IMR-90 (cell line): ENCODE results near the gene ZDHHC14. TPM values are rescaled to one million over a fixed set of nuclear protein-coding genes. Genes with fewer than 3 reads are reported as not detected.
A peak's percentile ranks its signal among the peaks of the same experiment; 100 is the strongest.

Experiments used
- ATAC-seq: fragments of 200-7000 bp; cut with Tn5 transposase; 2 replicates; pipeline ENCODE4 v1.9.1; 2020; ENCODE audit warnings: low read depth, mild to moderate bottlenecking, moderate library complexity
- BruUV-seq: library from RNA; stranded (reverse); fragments of 400-500 nt; replicated peaks from 2 replicates; lab custom pipeline; 2021; lab: Mats Ljungman, UMichigan
- CTCF ChIA-PET: fragments of 300-600 bp; formaldehyde crosslinking; extraction: SDS; loops from one replicate; lab custom pipeline; 2021; ENCODE audit warnings: antibody characterized with exemption; lab: Yijun Ruan, JAX
- POLR2A ChIA-PET: fragments of 300-600 bp; sonication (Branson Sonifier 250); formaldehyde crosslinking; loops from one replicate; lab custom pipeline; 2022; ENCODE audit warnings: antibody characterized with exemption; ENCODE audit not compliant: unreplicated experiment; lab: Charles Lee
- DNase-seq: peaks from one replicate; pipeline ENCODE4 v3.0.0; 2013
- H2AFZ ChIP-seq: replicated peaks from 2 replicates; pipeline ENCODE3; 2013; ENCODE audit warnings: low read length, mild to moderate bottlenecking; ENCODE audit not compliant: poor library complexity
- H2AK5ac ChIP-seq: 2 replicates; pipeline ENCODE4 v1.6.1; 2013; ENCODE audit warnings: low read depth, low read length, inconsistent platforms
- H2AK9ac ChIP-seq: replicated peaks from 2 replicates; pipeline ENCODE3; 2013; ENCODE audit warnings: mild to moderate bottlenecking, low read depth, low read length, moderate library complexity; ENCODE audit not compliant: poor library complexity
- H2BK120ac ChIP-seq: 2 replicates; pipeline ENCODE4 v1.6.1; 2013; ENCODE audit warnings: low read depth, low read length, inconsistent platforms
- H2BK15ac ChIP-seq: 3 replicates; pipeline ENCODE4 v1.6.1; 2013; ENCODE audit warnings: low read depth, low read length, inconsistent platforms
- H2BK20ac ChIP-seq: 2 replicates; pipeline ENCODE4 v1.6.1; 2013; ENCODE audit warnings: low read depth, mild to moderate bottlenecking, inconsistent platforms, low read length, moderate library complexity
- H2BK5ac ChIP-seq: 2 replicates; pipeline ENCODE4 v1.6.1; 2013; ENCODE audit warnings: mild to moderate bottlenecking, low read depth, low read length, inconsistent platforms; ENCODE audit not compliant: poor library complexity, severe bottlenecking
- H3K14ac ChIP-seq: replicated peaks from 2 replicates; pipeline ENCODE4 v1.6.1; 2013; ENCODE audit warnings: low read depth, low read length, inconsistent platforms
- H3K18ac ChIP-seq: 2 replicates; pipeline ENCODE4 v1.6.1; 2013; ENCODE audit warnings: low read depth, low read length, control low read depth
- H3K23ac ChIP-seq: 2 replicates; pipeline ENCODE4 v1.6.1; 2013; ENCODE audit warnings: low read depth, low read length, inconsistent platforms
- H3K27ac ChIP-seq: 2 replicates; pipeline ENCODE4 v1.5.1; 2013; ENCODE audit warnings: mild to moderate bottlenecking, control low read depth, low read length; ENCODE audit not compliant: insufficient read depth
- H3K27me3 ChIP-seq: 2 replicates; pipeline ENCODE4 v1.6.1; 2013; ENCODE audit warnings: low read length; ENCODE audit not compliant: control insufficient read depth, insufficient read depth
- H3K36me3 ChIP-seq: 2 replicates; pipeline ENCODE4 v1.6.1; 2013; ENCODE audit warnings: low read length, mixed read lengths; ENCODE audit not compliant: control insufficient read depth, insufficient read depth
- H3K4ac ChIP-seq: 2 replicates; pipeline ENCODE4 v1.6.1; 2013; ENCODE audit warnings: low read depth, low read length, inconsistent platforms
- H3K4me1 ChIP-seq: 2 replicates; pipeline ENCODE4 v1.6.1; 2013; ENCODE audit warnings: low read length, mixed read lengths; ENCODE audit not compliant: control insufficient read depth, insufficient read depth
- H3K4me2 ChIP-seq: 2 replicates; pipeline ENCODE4 v1.6.1; 2013; ENCODE audit warnings: low read depth, mild to moderate bottlenecking, control low read depth, low read length, moderate library complexity
- H3K4me3 ChIP-seq: 2 replicates; pipeline ENCODE4 v1.5.1; 2013; ENCODE audit warnings: low read depth, mild to moderate bottlenecking, control low read depth, low read length, moderate library complexity; ENCODE audit not compliant: insufficient read depth
- H3K56ac ChIP-seq: 2 replicates; pipeline ENCODE4 v1.6.1; 2013; ENCODE audit warnings: low read length, inconsistent platforms; ENCODE audit not compliant: insufficient read depth; ENCODE audit errors: extremely low read depth
- H3K79me1 ChIP-seq, 2 experiments: 2 replicates each; pipeline ENCODE4 v1.6.1; 2013; ENCODE audit warnings: low read length in 2 of 2, inconsistent platforms in 1 of 2, low read depth in 1 of 2
- H3K9ac ChIP-seq: 2 replicates; pipeline ENCODE4 v1.6.1; 2013; ENCODE audit warnings: low read depth, low read length, control low read depth
- H3K9me1 ChIP-seq: 2 replicates; pipeline ENCODE4 v1.6.1; 2013; ENCODE audit warnings: low read length, inconsistent platforms; ENCODE audit not compliant: insufficient read depth
- H3K9me3 ChIP-seq: 2 replicates; pipeline ENCODE4 v1.6.1; 2013; ENCODE audit warnings: low read length; ENCODE audit not compliant: control insufficient read depth, insufficient read depth
- H4K20me1 ChIP-seq: 2 replicates; pipeline ENCODE4 v1.6.1; 2013; ENCODE audit warnings: low read length, inconsistent platforms; ENCODE audit not compliant: insufficient read depth
- H4K5ac ChIP-seq: 2 replicates; pipeline ENCODE4 v1.6.1; 2013; ENCODE audit warnings: mild to moderate bottlenecking, low read depth, low read length, control low read depth
- H4K8ac ChIP-seq, 2 experiments: 2 replicates each; pipeline ENCODE4 v1.6.1; 2013; ENCODE audit warnings: low read depth in 2 of 2, low read length in 2 of 2, control low read depth in 1 of 2, inconsistent platforms in 1 of 2
- H4K91ac ChIP-seq: 2 replicates; pipeline ENCODE4 v1.6.1; 2013; ENCODE audit warnings: low read depth, low read length, inconsistent platforms; ENCODE audit not compliant: insufficient read depth
- CTCF ChIP-seq: conservative IDR thresholded peaks from 2 replicates; pipeline ENCODE4 v1.5.1; 2012; ENCODE audit warnings: mild to moderate bottlenecking, low read depth, low read length, improper control_type of control experiment
- MAZ ChIP-seq: IDR thresholded peaks from 2 replicates; pipeline ENCODE4 v1.6.1; 2012; ENCODE audit warnings: low read depth, mild to moderate bottlenecking, low read length, improper control_type of control experiment, moderate library complexity, borderline replicate concordance
- MXI1 ChIP-seq: IDR thresholded peaks from 2 replicates; pipeline ENCODE4 v1.6.1; 2012; ENCODE audit warnings: low read depth, mild to moderate bottlenecking, low read length, moderate library complexity, borderline replicate concordance
- WGBS, 2 experiments: methylation state at CpG; one replicate each; pipeline versions ENCODE4 v1.1.5 to v1.1.7; 2013; ENCODE audit warnings: missing lambda C conversion rate in 2 of 2; ENCODE audit not compliant: insufficient read length in 1 of 2; ENCODE audit errors: extremely low coverage in 2 of 2; 5-methylcytosine and 5-hydroxymethylcytosine counted together
- dilution Hi-C: fragments of 300-500 bp; cut with HindIII; formaldehyde crosslinking; loops from one replicate; pipeline ENCODE4 v1.14.3; 2018; ENCODE audit warnings: low sequenced_read_pairs; ENCODE audit not compliant: unreplicated experiment
- in situ Hi-C: fragments of 300-500 bp; cut with MboI; formaldehyde crosslinking; loops from 3 replicates; pipeline ENCODE4 v1.14.3; 2019; ENCODE audit warnings: low sequenced_read_pairs, inconsistent platforms, mixed read lengths
- intact Hi-C: fragments of 100-400 bp; cut with micrococcal nuclease; formaldehyde crosslinking; loops from 2 replicates; pipeline ENCODE4 v1.10.0; 2022
- polyA plus RNA-seq, 3 experiments: library from polyadenylated mRNA; depleted of rRNA; stranded (reverse); fragments of >200 nt; gene quantifications; 2 replicates each; pipeline ENCODE4 v1.2.3, GENCODE V29; 2012; ENCODE audit warnings: low replicate concordance in 1 of 3
- total RNA-seq: library from RNA; depleted of rRNA; stranded (reverse); fragments of >200 nt; gene quantifications from 2 replicates; pipeline ENCODE4 v1.2.3, GENCODE V29; 2012

ZDHHC14 gene
- total and polyA plus RNA-seq, 2 of the 4 experiments (the other 2 are of a cell fraction): 0.90 to 2.0 TPM

GRCh38 chr6:157379656-157380457 is 1.1 kb upstream of the ZDHHC14 start:
- Histone ChIP-seq H3K18ac (peak overlapping the region; percentile 4), H4K5ac (peak overlapping the region; percentile 50), H3K27ac (peak overlapping the region; percentile 69), H4K20me1 (no peaks in the 10 kb centered on the region), H2BK5ac (peak overlapping the region; percentile 64), H3K9ac (peak overlapping the region; percentile 74), H2AFZ (peak overlapping the region; percentile 97), H3K4me3 (peak overlapping the region; percentile 71), H3K27me3 (no peaks in the 10 kb centered on the region), H3K36me3 (no peaks in the 10 kb centered on the region), H3K4me1 (no peaks in the 10 kb centered on the region), H3K23ac (peak overlapping the region; percentile 71), H4K91ac (peak overlapping the region; percentile 81), H3K56ac (peak overlapping the region; percentile 51), H3K9me3 (no peaks in the 10 kb centered on the region), H2BK120ac (no peak overlapping the region), H4K8ac (peak overlapping the region; percentile 93 to 97), H3K9me1 (0 out of 2 replicates have a peak, but pooled peaks cover 3% of the 10 kb centered on the region), H2BK15ac (peak overlapping the region; percentile 66; the same call in 1 of the 3 replicates), H2AK5ac (0 out of 2 replicates have a peak overlapping the region, but pooled peaks have one; percentile 36), H3K79me1 (peaks cover 7 to 19% of the 10 kb centered on the region in 2 experiments; a peak in 3 of 4 replicates), H2BK20ac (no peak overlapping the region), H3K4ac (peak overlapping the region; percentile 55), H2AK9ac (peak overlapping the region; percentile 97), H3K14ac (peak overlapping the region; percentile 75), H3K4me2 (peak overlapping the region; percentile 82)
- in situ Hi-C loops: no loop called here
- no TSS peak for BruUV-seq
- intact Hi-C loops: loop anchor here (1.0 to 5.0 kb wide), 6 partner anchors 57 to 287 kb away; partner anchors contain the start of gene TMEM242
- dilution Hi-C loops: no loop called here
- ATAC-seq (peak; percentile 83), DNase-seq (peak; percentile 87)
- WGBS, 2 experiments: 4% methylated on average over 12 of the region's 45 CpGs; no CpG with 5 or more reads in 1 of the 2 experiments
- peak; percentile 63; the same call in 1 of the 2 replicates for TF ChIP-seq MXI1
- TF ChIP-seq MAZ: peak; percentile 76; the same call in 1 of the 2 replicates
- no peak for TF ChIP-seq CTCF
- ChIA-PET POLR2A (no interaction called here), CTCF (interaction anchor here (0.7 to 1.0 kb wide), 3 partner anchors 64 to 466 kb away, joined by 3 to 7 read pairs (median 4); no protein-coding TSS in a partner anchor)
